Measurements from ENCODE around the gene SCUBE1. TPM values are rescaled to one million over a fixed set of nuclear protein-coding genes. Genes with fewer than 3 reads are reported as not detected.

Gene SCUBE1
- total and polyA plus RNA-seq, 2 donors from 2014 or later: 2.3 to 7.1 TPM

GRCh38 chr22:43236411-43237166 lies 106.6 kb downstream of the SCUBE1 start:
- Histone ChIP-seq H3K36me3 (ENCODE audit: control insufficient read depth in 2 of 3, insufficient read depth in 3 of 3, low read length in 3 of 3) (no peaks in the 10 kb centered on the region), H3K27me3 (ENCODE audit: control insufficient read depth, insufficient read depth, low read length) (no peaks in the 10 kb centered on the region), H3K4me3 (ENCODE audit: low read length in 3 of 3) (no peak overlapping the region), H3K9me3 (ENCODE audit: control insufficient read depth in 2 of 3, insufficient read depth in 1 of 3, low read length in 3 of 3) (no peaks in the 10 kb centered on the region), H3K4me1 (ENCODE audit: control insufficient read depth in 2 of 3, insufficient read depth in 2 of 3, low read depth in 1 of 3, low read length in 3 of 3) (no peaks in the 10 kb centered on the region), H3K27ac (ENCODE audit: low read depth in 2 of 2, low read length in 2 of 2) (no peak overlapping the region), H3K9ac (ENCODE audit: low read length in 3 of 3) (no peak overlapping the region)
- TF ChIP-seq CTCF (IDR thresholded peaks at IDR 0.05; ENCODE audit: borderline replicate concordance, extremely low read depth, insufficient read depth): no peak
- FAIRE-seq: no peak
- DNase-seq: no peak
- intact Hi-C loops (cut with DNase I): no loop called here

- Histone ChIP-seq H3K4me1 (ENCODE audit: control insufficient read depth in 2 of 3, insufficient read depth in 2 of 3, low read depth in 1 of 3, low read length in 3 of 3) (no peaks in the 10 kb centered on the region), H3K9me3 (ENCODE audit: control insufficient read depth in 2 of 3, insufficient read depth in 1 of 3, low read length in 3 of 3) (no peaks in the 10 kb centered on the region), H3K27ac (ENCODE audit: low read depth in 2 of 2, low read length in 2 of 2) (no peak overlapping the region), H3K36me3 (ENCODE audit: control insufficient read depth in 2 of 3, insufficient read depth in 3 of 3, low read length in 3 of 3) (no peaks in the 10 kb centered on the region), H3K9ac (ENCODE audit: low read length in 3 of 3) (no peak overlapping the region), H3K27me3 (ENCODE audit: control insufficient read depth, insufficient read depth, low read length) (no peaks in the 10 kb centered on the region), H3K4me3 (ENCODE audit: low read length in 3 of 3) (no peak overlapping the region)
- intact Hi-C loops (cut with DNase I): no loop called here
- DNase-seq: no peak
- TF ChIP-seq CTCF (IDR thresholded peaks at IDR 0.05; ENCODE audit: borderline replicate concordance, extremely low read depth, insufficient read depth): no peak
- FAIRE-seq: no peak
Observed at GRCh38 chr22:43235445-43236409, 107.4 kb downstream of the SCUBE1 start.

GRCh38 chr22:43234264-43234988 lies 108.7 kb downstream of the SCUBE1 start:
- no peak overlapping the region for H3K9ac ChIP-seq (ENCODE audit: low read length in 3 of 3)
- no peak for FAIRE-seq
- no peaks in the 10 kb centered on the region for H3K4me1 ChIP-seq (ENCODE audit: control insufficient read depth in 2 of 3, insufficient read depth in 2 of 3, low read depth in 1 of 3, low read length in 3 of 3)
- DNase-seq: no peak
- no peaks in the 10 kb centered on the region for H3K9me3 ChIP-seq (ENCODE audit: control insufficient read depth in 2 of 3, insufficient read depth in 1 of 3, low read length in 3 of 3)
- H3K27ac ChIP-seq (ENCODE audit: low read depth in 2 of 2, low read length in 2 of 2): no peak overlapping the region
- TF ChIP-seq CTCF (IDR thresholded peaks at IDR 0.05; ENCODE audit: borderline replicate concordance, extremely low read depth, insufficient read depth): no peak
- intact Hi-C loops (cut with DNase I): no loop called here
- H3K36me3 ChIP-seq (ENCODE audit: control insufficient read depth in 2 of 3, insufficient read depth in 3 of 3, low read length in 3 of 3): no peaks in the 10 kb centered on the region
- H3K27me3 ChIP-seq (ENCODE audit: control insufficient read depth, insufficient read depth, low read length): no peaks in the 10 kb centered on the region
- no peak overlapping the region for H3K4me3 ChIP-seq (ENCODE audit: low read length in 3 of 3)

Measured in kidney (tissue), 14 donors.